Activated T-helper 1 cell treated with Interleukin-2 at 50 U/mL for 16 hours (primary cell): ENCODE results near the gene ST6GALNAC1.
A peak's percentile ranks its signal among the peaks of the same experiment; 100 is the strongest.

Source experiments
- DNase-seq: peaks from one replicate; pipeline ENCODE4 v3.0.0-alpha.2; 2020; ENCODE audit warnings: low read depth

The ST6GALNAC1 gene, protein sequence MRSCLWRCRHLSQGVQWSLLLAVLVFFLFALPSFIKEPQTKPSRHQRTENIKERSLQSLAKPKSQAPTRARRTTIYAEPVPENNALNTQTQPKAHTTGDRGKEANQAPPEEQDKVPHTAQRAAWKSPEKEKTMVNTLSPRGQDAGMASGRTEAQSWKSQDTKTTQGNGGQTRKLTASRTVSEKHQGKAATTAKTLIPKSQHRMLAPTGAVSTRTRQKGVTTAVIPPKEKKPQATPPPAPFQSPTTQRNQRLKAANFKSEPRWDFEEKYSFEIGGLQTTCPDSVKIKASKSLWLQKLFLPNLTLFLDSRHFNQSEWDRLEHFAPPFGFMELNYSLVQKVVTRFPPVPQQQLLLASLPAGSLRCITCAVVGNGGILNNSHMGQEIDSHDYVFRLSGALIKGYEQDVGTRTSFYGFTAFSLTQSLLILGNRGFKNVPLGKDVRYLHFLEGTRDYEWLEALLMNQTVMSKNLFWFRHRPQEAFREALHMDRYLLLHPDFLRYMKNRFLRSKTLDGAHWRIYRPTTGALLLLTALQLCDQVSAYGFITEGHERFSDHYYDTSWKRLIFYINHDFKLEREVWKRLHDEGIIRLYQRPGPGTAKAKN

DNA sequence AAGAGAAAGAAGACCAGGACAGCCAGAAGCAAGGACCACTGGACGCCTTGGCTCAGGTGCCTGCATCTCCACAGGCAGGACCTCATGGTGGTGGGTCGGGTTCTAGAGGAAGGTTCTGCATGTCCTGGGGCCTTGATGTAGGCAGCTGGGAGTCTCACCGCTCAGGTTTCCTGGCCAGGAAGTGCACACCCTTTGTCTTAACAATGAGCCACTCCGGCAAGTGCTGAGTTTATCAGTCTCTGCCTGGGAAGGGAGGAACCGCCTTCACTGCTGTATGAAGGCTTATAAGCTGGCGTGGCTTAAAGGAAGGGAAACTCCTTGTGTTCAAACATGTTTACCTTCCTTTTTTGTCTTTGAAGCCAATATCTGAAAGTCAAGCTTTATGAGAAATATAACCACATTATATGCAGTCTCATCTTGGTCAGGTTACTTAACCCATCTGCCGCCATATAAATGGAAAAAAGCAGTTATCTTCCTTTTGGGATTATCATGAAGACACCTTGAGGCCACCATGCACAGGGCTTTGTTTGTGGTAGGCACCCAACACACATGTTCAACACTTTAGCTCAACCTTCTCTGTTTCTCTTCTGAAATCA lies at the start of gene ST6GALNAC1:
Gene ST6GALNAC1, minus strand, starts transcription at position 205 of the 596 bp plus-strand sequence. Its CDS starts 119 bp downstream, at position 86.
- DNase-seq, result peak; percentile 22

DNA sequence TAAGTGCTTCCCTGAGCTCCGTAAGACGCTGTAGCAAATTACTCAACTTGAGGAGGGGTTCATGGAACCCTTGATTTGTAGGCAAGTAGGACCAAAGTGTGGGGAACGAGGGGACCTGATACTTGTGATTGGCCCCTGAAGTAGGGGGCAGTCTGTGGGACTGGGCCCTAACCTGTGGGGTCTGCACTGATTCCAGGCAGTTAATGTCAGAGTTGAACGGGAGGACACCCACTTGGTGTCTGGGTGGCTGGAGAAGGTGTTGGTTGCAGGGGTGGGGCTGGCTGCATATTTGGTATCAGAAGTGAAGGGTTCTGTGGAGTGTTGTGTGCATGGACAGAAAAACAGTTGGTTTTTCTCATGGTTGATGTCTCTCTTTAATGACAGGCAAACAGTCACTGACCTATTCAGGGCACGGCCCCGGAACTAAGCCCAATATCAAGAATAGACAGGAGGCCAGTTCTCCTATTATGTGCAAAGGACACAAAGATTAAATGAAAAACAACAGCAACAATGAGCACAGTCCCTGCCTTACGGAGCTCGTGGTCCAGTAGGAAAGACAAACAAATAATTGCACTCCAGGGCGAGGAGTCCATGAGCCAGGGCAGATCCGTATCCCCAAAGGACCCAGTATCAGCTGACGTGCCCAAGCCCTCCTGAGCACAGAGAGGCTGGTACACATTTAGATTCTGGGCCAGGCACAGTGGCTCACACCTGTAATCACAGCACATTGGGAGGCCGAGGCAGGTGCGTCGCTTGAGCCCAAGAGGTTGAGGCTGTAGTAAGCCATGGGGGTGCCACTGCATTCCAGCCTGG lies 48.0 kb upstream of the ST6GALNAC1 start:
- no peak for DNase-seq

DNA sequence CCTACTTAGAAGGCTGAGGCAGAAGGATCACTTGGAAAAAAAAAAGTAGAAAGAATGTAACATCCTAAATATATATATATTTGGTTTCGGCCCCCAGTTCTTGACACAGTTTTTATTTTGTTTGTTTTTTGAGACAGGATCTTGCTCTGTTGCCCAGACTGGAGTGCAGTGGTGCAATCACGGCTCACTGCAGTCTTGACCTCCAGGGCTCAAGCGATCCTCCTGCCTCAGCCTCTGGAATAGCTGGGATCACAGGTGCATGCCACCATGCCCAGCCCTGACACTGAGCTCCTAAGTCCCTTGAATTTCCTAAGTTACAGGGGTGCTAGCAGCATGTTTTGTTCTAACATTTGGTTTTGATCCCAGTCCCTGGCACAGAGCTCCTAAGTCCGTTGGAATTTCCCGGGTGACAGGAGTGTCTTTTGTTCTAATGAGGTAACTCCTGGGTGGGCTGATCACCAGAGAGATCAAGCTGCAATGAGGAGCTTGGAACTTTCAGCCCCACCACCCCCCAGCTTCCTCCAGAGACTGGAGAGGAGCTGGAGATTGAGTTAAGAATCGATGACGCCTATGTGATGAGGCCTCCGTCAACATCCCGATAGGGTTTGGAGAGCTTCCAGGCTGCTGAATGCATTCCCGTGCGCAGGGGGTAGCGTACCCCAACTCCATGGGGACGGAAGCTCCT lies 47.2 kb upstream of the ST6GALNAC1 start:
- no peak for DNase-seq

DNA sequence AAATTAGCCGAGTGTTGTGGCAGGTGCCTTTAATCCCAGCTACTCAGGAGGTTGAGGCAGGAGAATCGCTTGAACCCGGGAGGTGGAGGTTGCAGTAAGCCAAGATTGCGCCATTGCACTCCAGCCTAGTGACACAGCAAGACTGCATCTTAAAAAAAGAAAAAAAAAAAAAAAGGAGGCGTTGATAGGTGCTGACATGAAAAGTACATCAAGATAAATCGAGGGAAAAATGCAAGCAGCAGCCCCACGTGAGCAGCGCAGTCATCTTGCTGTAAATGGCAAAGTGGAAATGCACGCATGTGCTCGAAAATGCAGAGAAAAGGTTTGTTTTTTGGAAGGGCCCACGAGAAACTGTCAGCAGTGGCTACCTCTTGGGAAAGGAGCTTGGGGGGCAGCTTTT lies 46.3 kb upstream of the ST6GALNAC1 start:
- DNase-seq, result no peak

DNA sequence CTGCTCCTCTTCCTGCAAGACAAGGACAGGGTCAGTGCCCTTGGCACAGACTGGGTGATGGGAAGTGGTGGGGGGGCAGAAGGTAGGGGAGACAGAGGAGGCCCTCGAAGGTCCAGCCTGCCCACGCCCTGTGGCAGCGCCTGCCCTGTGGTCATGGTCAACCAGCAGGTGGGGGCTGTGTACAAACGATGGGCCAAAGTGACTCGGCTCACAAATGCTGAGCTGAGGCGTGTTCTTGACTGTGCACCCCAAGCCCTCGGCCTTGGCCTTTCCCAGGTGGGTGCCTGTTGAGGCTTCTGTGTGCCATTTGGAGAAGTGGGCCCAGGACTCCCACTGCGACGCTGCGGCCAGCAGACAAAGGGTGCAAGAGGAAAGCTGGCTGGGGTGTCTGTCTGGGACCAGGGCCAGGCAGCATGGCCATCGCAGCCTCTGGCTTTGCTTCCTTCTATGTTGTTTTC lies 44.6 kb upstream of the ST6GALNAC1 start:
- DNase-seq, result no peak

DNA sequence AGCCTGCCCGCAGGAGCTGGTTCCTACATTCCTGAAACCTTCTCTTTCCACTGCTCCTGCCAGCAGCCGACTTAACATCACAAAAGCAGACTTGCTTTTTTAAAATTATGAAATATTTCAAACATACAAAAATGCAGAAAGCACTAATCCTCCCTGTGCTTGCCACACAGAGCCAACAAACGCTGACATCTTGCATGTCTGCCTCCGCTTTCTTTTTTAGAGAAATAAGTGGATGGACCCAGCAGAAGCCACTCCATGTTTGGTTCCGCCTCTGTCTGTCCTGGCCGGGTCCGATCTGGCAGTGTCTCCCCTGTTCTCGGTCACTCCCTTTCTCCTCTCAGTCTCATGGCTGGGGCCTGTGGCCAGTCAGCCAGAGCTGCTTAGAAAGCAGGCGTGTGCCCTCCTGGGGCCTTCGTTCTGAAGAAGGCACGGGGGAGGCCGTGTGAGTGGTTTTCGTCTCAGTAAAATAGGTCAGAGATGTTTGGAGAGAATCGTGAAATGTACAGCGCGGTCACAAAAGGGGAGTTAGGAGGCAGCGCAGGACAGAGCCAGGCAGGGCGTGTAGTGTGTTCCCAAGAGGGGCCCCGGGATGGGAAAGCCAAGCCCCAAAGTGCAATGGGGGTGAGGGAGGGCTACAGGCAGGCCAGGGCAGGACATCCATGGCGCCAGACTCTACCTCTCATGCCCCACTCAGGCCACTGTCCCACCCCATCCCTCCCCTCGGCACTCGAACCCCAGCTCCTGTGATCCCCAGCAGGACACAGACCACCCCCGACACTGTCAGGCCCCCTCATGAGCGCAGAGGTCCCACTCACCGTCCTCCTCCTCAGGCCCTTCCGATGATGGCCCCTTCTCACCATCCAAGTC lies 44.0 kb upstream of the ST6GALNAC1 start:
- no peak for DNase-seq

DNA sequence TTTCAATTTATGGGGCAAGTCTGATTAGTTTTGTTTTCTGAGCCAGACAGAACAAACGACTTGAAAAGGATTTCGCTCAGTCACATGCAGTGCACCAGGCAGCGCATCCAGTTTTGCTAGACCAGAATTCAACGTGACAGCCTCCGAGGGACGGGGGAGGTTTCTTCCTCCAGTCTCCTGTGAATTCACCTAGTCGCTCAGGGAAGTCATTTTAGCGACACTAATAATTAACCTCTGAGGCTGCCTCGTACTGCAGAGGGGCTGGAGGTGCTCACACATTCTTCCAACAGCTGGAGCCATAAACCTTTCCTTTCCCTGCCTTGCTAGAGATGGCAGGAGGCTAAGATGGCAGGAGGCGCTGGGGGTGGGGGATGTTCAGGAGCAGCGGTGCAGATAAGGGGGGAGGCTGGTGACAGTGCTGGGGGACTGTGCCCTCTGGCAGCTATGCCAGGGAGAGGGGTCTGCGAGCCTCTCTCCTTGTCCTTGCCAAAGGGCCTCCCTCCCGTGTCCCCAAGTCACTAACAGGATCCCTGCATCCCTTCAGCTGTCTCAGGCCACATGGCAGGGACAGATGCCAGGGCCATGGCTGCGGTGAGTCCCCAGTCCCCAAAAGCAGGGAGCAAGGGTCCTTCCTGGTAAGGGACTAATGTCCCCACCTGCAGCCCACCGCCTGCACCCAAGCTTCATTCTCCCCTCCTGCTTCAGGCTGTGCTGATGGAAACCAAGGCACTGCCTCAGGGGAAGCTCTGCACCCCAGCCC lies 43.2 kb upstream of the ST6GALNAC1 start:
- no peak for DNase-seq

DNA sequence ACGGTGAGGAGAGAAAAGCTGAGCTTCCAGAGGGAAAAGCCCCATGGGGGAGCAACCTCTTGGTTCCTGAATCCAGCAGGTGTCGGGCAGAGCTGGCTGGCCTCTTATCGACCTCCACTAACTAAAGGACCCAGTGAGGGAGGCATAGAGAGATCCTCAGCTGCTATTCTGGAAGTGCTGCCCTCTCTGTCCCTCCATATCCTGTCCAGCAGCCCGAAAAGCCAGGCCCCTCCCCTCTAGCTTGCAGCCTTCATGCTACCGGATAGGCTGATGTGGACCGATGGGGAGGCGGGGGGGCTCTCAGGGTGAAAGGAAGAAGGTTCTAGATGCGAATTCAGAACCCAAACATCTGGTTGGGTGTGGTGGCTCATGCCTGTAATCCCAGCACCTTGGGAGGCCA lies 42.3 kb upstream of the ST6GALNAC1 start:
- DNase-seq, result no peak

DNA sequence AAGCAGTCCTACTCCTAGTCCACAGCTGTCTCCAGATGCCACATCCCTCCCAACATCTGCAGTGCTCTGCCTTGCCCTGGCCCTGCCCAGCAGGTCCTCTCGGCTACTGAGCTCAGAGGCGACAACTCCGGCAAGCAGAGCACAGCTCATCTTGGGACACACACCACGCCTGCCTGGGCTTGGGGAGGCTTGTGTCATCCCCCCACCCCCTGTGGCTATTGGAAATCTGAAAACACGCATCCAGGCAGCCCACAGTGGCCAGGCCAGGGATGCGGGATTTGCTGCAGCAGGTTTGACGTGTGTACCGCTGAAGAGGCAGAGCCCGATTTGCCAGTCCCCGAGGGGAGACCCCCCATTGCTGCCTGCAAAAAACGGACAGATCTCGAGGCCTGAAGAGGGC lies 41.8 kb upstream of the ST6GALNAC1 start:
- no peak for DNase-seq

DNA sequence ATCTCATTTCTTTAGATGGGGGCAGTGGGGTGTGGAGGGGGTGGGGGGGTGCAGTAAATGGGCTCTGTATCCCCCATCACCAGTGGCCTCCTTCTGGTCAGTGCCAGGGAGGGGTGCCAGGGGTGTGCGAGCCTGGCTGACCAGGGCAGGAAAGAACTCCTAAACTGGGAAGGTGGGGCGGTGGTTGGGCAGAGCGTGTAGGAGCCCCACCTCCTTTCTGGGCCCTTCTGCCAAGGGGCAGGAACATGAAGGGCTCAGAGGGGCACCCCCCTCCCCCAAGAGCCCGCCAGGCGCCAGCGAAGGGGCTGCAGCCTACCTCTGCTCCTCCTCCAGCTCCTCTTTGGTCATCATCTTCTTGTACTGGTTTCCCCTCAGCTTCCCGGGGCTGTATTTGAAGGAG lies 41.2 kb upstream of the ST6GALNAC1 start:
- no peak for DNase-seq

DNA sequence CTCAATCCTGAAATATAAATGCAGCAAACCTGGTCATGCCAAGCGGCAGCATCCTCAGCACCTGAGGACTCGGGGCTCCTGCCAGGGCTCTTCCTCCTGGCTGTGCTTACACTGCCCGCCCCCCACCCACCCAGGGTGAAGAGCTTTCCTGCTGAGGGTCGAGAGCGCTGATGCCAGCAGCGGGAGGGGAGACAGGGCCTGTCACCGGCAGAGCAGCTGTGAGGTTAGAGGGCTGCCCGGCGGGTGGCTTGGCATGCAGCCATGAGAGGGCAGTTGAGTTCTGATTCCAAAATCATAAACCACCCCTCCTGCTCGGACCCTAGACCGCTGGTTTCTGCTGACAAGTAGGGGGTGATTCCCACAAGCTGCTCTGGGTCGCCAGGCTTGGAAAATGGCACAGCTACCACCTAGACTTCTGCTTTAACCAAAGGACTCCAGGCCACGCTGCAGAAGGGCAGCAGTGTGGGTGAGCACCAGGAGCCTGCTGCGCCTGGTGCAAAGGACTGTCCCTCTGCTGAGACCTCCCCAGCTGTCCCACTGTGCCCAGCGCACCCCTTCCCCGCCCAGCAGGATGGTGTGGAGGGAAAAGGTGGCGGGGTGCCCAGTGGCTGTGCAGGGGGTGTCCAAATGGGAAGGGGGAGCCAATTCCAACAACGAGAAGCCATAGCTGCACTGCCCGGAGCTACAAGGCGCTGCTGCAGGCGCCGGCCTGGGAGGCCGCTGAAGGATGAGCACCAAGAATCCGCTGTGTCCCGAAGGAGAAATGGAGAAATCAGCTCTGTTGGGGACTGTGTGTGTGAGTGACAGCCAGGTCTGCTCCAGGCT lies 40.6 kb upstream of the ST6GALNAC1 start:
- DNase-seq, result no peak

DNA sequence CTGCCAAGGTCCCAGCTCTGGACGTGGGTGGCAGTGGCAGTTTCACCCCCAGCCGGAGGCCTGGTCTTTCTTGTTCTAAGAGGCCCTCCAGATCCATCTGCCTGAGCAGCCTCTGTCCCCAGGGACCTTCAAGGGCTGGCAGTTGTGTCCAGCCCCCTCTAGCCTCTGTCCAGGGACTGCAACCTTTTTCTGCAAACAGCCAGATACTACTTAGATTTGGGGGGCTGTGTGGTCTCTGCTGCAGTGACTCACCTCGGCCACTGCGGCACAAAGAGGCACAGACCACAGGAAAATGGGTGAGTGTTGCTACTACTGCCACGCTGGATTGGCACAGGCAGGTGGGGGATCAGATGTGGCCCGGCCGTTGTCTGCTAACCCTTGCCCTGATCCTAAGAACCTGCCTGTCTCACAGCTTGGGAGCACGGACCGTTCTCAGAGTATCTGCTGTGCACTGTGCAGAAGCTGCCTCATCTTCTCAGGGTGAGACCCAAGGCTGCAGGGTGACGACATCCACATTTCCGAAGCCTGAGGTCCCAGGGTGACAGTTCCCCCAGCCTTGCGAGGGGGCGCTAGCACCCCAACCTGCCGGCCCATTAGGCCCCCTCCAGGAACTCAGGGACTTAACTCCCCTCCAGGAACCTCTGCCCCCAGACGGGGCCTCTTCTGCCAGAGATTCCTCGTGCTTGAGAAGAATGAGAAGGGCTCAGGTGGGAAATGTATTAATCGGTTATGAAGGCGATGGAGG lies 39.6 kb upstream of the ST6GALNAC1 start:
- DNase-seq, result no peak

DNA sequence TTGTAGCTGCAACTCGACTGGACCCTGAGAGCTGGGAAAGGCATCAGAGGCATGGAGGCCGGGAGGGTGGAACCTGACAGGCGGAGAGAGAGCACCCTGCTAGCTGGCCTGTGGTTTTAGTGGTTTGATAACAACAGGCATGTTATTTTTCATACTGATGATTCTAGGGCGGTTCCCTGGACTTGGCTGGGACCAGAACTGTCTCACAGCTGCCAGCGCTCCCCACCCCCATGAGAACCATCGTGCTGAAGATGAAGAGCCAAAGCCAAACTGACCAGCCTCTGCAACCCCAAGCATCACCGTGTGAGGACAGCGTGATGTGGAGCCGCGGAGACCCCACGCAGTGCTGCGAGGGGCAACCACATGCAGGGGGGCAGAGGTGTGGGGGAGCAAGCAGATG lies 38.7 kb upstream of the ST6GALNAC1 start:
- no peak for DNase-seq

DNA sequence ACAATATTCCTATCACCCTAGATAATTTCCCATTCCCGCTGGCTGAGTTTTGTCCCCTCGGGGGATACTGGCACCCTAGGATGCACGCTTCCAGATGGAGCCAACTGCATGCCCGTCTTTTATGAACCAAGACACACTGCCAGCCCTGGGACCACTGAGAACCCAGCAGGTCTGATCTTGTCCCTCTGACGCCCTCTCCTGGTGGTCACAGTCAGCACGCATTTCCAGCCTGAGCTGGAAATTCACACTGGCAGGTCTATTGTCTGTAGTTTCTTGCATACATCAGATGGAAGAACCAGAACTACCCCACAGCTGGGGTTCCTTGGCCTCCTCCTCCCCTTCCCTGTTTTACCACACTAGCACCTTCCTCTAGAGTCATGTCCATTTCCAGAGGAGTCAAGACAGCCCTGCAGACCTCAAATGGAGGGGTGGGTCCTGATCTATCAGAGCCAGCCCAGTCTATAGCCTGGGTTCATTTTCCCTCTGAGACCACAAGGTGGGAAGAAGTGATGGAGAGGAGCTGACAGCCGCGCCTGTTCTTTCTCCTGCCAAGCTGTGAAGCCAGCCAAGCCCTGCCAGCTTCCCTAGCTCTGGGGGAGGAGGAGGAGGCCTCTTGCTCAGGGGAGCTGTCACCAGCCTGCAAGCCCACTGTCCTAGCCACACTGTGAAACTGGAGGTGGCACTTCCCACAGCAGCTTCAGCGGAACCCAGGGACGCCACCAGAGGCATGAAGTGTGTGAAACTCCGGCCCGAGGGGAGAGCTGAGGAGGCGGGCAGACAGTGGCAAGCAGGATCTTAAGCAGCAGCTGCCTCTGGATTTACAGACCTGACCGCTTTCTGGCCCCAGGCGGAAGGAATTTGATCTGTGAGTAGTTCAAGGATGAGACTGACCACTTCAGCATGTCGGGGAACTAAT lies 37.9 kb upstream of the ST6GALNAC1 start:
- DNase-seq, result peak; percentile 50

DNA sequence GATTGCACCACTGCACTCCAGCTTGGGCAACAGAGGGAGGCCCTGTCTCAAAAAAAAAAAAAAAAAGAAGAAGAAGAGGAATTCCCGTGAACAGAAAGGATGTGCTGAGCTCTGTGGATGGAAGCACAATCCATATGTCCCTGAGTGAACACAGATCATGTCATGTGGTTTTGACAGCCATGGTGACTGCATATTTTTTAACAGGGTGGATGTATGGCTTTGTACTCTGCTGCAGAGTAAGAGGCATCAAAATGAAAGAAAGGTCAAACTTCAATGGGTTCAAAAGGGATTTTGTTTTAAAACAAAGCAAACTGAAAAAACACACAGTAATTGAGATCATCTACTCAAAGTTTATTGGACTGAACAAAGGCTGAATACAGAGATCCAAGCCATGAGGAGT lies 35.7 kb upstream of the ST6GALNAC1 start:
- no peak for DNase-seq

DNA sequence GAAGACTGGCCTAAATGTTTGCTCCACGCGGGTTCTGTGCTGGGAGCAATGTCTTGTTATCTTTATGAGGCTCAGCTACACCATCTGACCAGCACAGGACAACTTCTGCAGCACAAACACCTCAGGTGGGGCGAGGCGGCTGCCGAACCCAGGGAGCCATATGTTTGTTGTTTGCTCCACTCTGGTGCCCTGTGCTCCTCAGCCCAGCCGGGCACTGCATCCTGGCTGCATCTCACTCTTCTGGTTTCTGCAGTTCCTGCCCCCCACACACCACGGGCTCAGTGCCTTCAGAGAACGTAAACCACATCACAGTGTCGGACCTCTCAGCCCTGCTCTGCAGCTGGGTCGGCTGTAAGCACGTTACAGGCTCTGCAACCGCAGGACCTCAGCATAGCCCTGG lies 34.8 kb upstream of the ST6GALNAC1 start:
- peak; percentile 13 for DNase-seq

DNA sequence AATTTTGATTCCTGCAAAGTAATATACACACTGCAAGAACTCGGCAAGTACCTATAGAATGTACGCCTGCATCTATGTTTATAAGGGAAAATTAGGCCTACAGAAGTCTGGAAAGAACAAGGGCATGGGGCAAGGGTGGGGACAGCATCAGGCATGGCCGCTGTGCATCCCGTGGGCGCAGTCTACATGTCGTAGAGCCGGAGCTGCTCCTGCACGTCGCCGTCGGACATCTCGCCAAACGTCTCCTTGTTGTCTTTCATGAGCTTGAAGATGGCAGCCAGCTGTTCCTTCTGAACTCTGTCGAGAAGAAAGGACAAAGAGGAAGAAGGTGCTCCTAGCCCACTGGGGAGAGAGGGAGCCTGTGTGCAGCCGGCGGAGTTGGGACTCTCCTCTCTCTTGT lies 33.8 kb upstream of the ST6GALNAC1 start:
- DNase-seq, result no peak
